Stimulated activated CD4-positive, alpha-beta T cell treated with anti-CD3 and anti-CD28 coated beads, Interleukin-12 subunit alpha, Interleukin-12 subunit beta, amount 100 ng/mL, for 24 hours (primary cell): ENCODE measurements around the gene YBX3.

Experiments
- DNase-seq, 2 experiments: peaks; one replicate each; pipeline ENCODE4 v3.0.0-alpha.2; 2020; ENCODE audit warnings: low read depth in 2 of 2

The YBX3 gene

DNA sequence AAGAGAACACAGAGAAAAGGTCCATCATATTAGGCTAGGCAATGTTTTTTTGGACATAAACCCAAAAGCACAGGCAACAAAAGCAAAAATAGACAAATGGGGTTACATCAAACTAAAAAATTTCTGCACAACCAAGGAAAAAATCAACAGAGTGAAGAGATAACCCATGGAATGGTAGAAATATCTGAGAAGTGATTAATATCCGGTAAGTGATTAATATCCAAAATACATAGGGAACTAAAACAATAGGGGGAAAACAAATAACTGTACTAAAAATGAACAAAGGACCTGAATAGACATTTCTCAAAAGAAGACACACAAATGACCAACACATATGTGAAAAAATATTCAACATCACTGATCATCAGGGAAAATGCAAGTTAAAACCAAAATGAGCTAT lies 53.6 kb downstream of the YBX3 start:
- no peak for DNase-seq

- DNase-seq: no peak
Measured at GRCh38 chr12:10668526-10668925, 54.6 kb downstream of the YBX3 start.

GRCh38 chr12:10667581-10667980 lies 55.5 kb downstream of the YBX3 start:
- no peak for DNase-seq

GRCh38 chr12:10664499-10664898 lies 58.6 kb downstream of the YBX3 start:
- no peak for DNase-seq

DNA sequence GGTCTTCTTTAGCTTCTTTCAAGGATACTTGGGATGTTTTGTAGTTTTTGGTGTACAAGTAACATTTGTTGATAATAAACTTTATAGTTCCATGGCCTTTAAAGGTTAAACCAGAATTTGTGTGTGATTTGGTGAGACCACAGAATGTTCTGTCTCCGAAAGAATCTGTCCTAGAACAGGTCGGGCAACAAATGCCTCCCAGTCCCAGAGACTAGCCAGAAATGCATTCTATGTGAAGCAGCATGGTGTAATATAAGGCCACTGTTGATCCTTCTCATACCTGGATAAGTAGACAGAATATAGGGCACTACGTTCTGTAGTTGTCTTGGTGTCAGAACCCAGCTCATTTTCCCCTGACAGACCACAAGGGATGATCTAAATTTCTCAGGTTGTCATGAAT lies 59.3 kb downstream of the YBX3 start:
- no peak for DNase-seq

DNA sequence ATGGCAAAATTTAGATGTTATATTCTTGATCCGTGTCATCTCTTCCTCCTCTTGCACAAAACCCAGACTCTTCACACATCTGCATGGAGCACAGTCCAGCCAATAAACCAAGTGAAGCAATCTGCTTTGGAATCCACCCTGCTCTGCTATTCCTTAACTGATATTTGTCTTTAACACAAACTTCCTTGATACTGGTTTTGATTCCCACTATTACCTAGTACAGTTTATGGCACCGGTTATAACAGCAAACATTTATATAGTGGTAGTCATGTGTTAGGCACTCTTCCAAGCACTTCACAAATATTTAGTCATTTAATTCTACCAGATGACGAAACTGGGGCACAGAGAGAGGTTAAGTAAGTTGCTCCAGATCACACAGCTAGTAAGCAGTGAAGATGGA lies 61.8 kb downstream of the YBX3 start:
- DNase-seq: no peak

DNA sequence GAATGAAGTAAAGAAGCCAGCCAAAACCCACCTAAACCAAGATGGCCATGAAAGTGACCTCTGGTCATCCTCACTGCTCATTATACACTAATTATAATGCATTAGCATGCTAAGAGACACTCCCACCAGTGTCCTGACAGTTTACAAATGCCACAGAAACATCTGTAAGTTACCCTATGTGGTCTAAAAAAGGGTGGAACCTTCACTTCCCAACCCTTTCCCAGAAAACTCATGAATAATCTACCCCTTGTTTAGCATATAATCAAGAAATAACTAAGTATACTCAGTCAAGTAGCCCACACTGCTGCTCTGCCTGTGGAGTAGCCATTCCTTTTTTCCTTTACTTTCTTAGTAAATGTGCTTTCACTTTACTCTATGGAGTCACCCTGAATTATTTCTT lies 69.1 kb downstream of the YBX3 start:
- DNase-seq: no peak

GRCh38 chr12:10652192-10652591 lies 70.9 kb downstream of the YBX3 start:
- DNase-seq: no peak
